Measurements from ENCODE around the gene KIF26B. TPM values are rescaled to one million over a fixed set of nuclear protein-coding genes. Genes with fewer than 3 reads are reported as not detected.

Gene KIF26B
- total RNA-seq, 1 experiment from 2014 or later, result not detected

GRCh38 chr1:245404952-245405351 lies 250.2 kb downstream of the KIF26B start:
- Histone ChIP-seq H3K27me3 (no peaks in the 10 kb centered on the region), H3K9me3 (no peaks in the 10 kb centered on the region), H3K4me3 (no peak overlapping the region), H3K36me3 (no peaks in the 10 kb centered on the region)
- no peak for DNase-seq

GRCh38 chr1:245406426-245406825 lies 251.6 kb downstream of the KIF26B start:
- Histone ChIP-seq H3K9me3 (no peaks in the 10 kb centered on the region), H3K27me3 (no peaks in the 10 kb centered on the region), H3K4me3 (no peak overlapping the region)

GRCh38 chr1:245407983-245408382 lies 253.2 kb downstream of the KIF26B start:
- Histone ChIP-seq H3K4me3 (no peak overlapping the region), H3K36me3 (no peaks in the 10 kb centered on the region), H3K9me3 (no peaks in the 10 kb centered on the region), H3K27me3 (no peaks in the 10 kb centered on the region)
- no peak for DNase-seq

More at GRCh38 chr1:245406426-245406825, 251.6 kb downstream of the KIF26B start:
- DNase-seq, result no peak
- H3K36me3 ChIP-seq, result no peaks in the 10 kb centered on the region

- Histone ChIP-seq H3K27me3 (no peaks in the 10 kb centered on the region), H3K9me3 (no peaks in the 10 kb centered on the region), H3K36me3 (no peaks in the 10 kb centered on the region), H3K4me3 (no peak overlapping the region)
- no peak for DNase-seq
Observed at GRCh38 chr1:245409341-245410195, 254.8 kb downstream of the KIF26B start.

- Histone ChIP-seq H3K36me3 (no peaks in the 10 kb centered on the region), H3K9me3 (no peaks in the 10 kb centered on the region), H3K27me3 (no peaks in the 10 kb centered on the region), H3K4me3 (no peak overlapping the region)
- DNase-seq, result no peak
Observed at GRCh38 chr1:245411245-245412036, 256.7 kb downstream of the KIF26B start.

- H3K4me3 ChIP-seq, result no peak overlapping the region
- no peaks in the 10 kb centered on the region for H3K9me3 ChIP-seq
- no peak for DNase-seq
- H3K27me3 ChIP-seq, result peaks cover 5% of the 10 kb centered on the region; the same call in 1 of the 2 replicates
- no peaks in the 10 kb centered on the region for H3K36me3 ChIP-seq
Observed at GRCh38 chr1:245412306-245412705, 257.5 kb downstream of the KIF26B start.

- Histone ChIP-seq H3K36me3 (no peaks in the 10 kb centered on the region), H3K27me3 (peaks cover 26% of the 10 kb centered on the region), H3K9me3 (no peaks in the 10 kb centered on the region), H3K4me3 (no peak overlapping the region)
- no peak for DNase-seq
Observed at GRCh38 chr1:245416781-245417180, 262.0 kb downstream of the KIF26B start.

GRCh38 chr1:245418077-245418476 lies 263.3 kb downstream of the KIF26B start:
- DNase-seq, result no peak
- H3K27me3 ChIP-seq, result peaks cover 26% of the 10 kb centered on the region
- no peak overlapping the region for H3K4me3 ChIP-seq
- H3K36me3 ChIP-seq, result no peaks in the 10 kb centered on the region
- H3K9me3 ChIP-seq, result no peaks in the 10 kb centered on the region

- H3K27me3 ChIP-seq, result peaks cover 26% of the 10 kb centered on the region
- no peaks in the 10 kb centered on the region for H3K36me3 ChIP-seq
- H3K9me3 ChIP-seq, result no peaks in the 10 kb centered on the region
- DNase-seq, result no peak
- H3K4me3 ChIP-seq, result no peak overlapping the region
Observed at GRCh38 chr1:245419461-245419978, 264.7 kb downstream of the KIF26B start.

GRCh38 chr1:245419989-245420388 lies 265.2 kb downstream of the KIF26B start:
- Histone ChIP-seq H3K27me3 (peaks cover 26% of the 10 kb centered on the region), H3K9me3 (no peaks in the 10 kb centered on the region), H3K36me3 (no peaks in the 10 kb centered on the region), H3K4me3 (no peak overlapping the region)
- no peak for DNase-seq

- no peaks in the 10 kb centered on the region for H3K9me3 ChIP-seq
- peaks cover 26% of the 10 kb centered on the region for H3K27me3 ChIP-seq
- no peak overlapping the region for H3K4me3 ChIP-seq
- no peak for DNase-seq
- H3K36me3 ChIP-seq, result no peaks in the 10 kb centered on the region
Observed at GRCh38 chr1:245420926-245421325, 266.1 kb downstream of the KIF26B start.

- Histone ChIP-seq H3K9me3 (no peaks in the 10 kb centered on the region), H3K36me3 (no peaks in the 10 kb centered on the region), H3K4me3 (no peak overlapping the region), H3K27me3 (no peaks in the 10 kb centered on the region)
- DNase-seq, result no peak
Observed at GRCh38 chr1:245428681-245429080, 273.9 kb downstream of the KIF26B start.

GRCh38 chr1:245431706-245432105 lies 276.9 kb downstream of the KIF26B start:
- DNase-seq, result no peak
- H3K4me3 ChIP-seq, result no peak overlapping the region
- no peaks in the 10 kb centered on the region for H3K9me3 ChIP-seq
- no peaks in the 10 kb centered on the region for H3K27me3 ChIP-seq
- H3K36me3 ChIP-seq, result no peaks in the 10 kb centered on the region

- Histone ChIP-seq H3K4me3 (no peak overlapping the region), H3K27me3 (no peaks in the 10 kb centered on the region), H3K36me3 (no peaks in the 10 kb centered on the region), H3K9me3 (no peaks in the 10 kb centered on the region)
- DNase-seq, result no peak
Observed at GRCh38 chr1:245432228-245432875, 277.6 kb downstream of the KIF26B start.

- H3K36me3 ChIP-seq, result no peaks in the 10 kb centered on the region
- DNase-seq, result no peak
- no peak overlapping the region for H3K4me3 ChIP-seq
- peaks cover 2% of the 10 kb centered on the region; the same call in 1 of the 2 replicates for H3K27me3 ChIP-seq
- no peaks in the 10 kb centered on the region for H3K9me3 ChIP-seq
Observed at GRCh38 chr1:245433561-245433960, 278.8 kb downstream of the KIF26B start.

- H3K9me3 ChIP-seq, result no peaks in the 10 kb centered on the region
- no peaks in the 10 kb centered on the region for H3K36me3 ChIP-seq
- DNase-seq, result no peak
- peaks cover 2% of the 10 kb centered on the region; the same call in 1 of the 2 replicates for H3K27me3 ChIP-seq
- H3K4me3 ChIP-seq, result no peak overlapping the region
Observed at GRCh38 chr1:245434280-245434679, 279.5 kb downstream of the KIF26B start.

- peaks cover 2% of the 10 kb centered on the region; the same call in 1 of the 2 replicates for H3K27me3 ChIP-seq
- DNase-seq, result no peak
- H3K4me3 ChIP-seq, result no peak overlapping the region
- H3K36me3 ChIP-seq, result no peaks in the 10 kb centered on the region
- no peaks in the 10 kb centered on the region for H3K9me3 ChIP-seq
Observed at GRCh38 chr1:245436407-245436806, 281.6 kb downstream of the KIF26B start.
